ENCODE data around the gene AP3S2. TPM values are rescaled to one million over a fixed set of nuclear protein-coding genes. Genes with fewer than 3 reads are reported as not detected.
"Not testable (repeated sequence)": the region's sequence is repeated elsewhere in the genome, so short reads cannot be mapped to it uniquely, and the experiment has no call there.

The AP3S2 gene
- total RNA-seq: 10 to 100 TPM; 17.4 to 70.6 (median 35.9) TPM

DNA sequence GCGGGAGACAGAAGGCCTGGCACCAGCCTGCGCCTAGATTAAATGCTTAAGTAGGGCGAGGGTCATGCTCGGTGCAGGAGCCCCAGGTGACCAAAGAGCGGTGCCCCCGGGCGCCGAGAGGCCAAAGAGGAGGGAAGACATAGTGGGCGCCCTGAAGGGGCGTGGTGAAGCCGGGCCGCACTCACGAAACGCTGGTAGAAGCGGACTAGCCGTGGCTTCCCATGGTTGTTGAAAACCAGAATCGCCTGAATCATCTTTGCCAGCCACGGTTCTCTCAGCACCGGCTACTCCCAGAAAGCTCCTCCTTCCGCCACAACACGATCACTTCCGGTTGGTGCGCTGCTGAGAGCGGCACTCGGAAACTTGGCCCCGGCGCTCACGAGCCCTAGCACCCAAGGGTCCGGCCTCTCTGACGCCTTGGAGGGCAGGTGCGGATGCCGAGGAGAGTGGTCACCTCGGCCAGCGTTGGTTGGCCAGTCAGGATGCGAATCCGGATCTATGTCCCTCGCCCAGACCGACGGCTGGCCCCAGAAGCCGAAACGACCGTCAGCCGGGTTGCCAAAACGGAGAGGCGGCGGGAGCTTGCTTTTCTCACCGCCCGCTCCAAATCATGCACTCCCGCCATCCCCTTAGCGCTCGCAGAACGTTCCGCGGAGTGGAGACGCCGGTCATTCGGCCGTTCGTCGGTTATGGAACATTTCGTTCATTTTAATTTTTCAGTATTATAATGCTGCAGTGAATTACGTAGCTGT is at the start of gene AP3S2:
AP3S2 (minus strand) TSS at position 299 of the 752 bp plus-strand sequence; CDS start at position 254, 45 bp downstream.
- peak within 1 kb of the TSS; percentile 79 to 86 for H3K4me3 ChIP-seq
- H3K36me3 ChIP-seq: no peaks in the 10 kb centered on the region
- H3K27ac ChIP-seq: peak within 1 kb of the TSS; percentile 90 to 92
- TF ChIP-seq, protein P1, sequence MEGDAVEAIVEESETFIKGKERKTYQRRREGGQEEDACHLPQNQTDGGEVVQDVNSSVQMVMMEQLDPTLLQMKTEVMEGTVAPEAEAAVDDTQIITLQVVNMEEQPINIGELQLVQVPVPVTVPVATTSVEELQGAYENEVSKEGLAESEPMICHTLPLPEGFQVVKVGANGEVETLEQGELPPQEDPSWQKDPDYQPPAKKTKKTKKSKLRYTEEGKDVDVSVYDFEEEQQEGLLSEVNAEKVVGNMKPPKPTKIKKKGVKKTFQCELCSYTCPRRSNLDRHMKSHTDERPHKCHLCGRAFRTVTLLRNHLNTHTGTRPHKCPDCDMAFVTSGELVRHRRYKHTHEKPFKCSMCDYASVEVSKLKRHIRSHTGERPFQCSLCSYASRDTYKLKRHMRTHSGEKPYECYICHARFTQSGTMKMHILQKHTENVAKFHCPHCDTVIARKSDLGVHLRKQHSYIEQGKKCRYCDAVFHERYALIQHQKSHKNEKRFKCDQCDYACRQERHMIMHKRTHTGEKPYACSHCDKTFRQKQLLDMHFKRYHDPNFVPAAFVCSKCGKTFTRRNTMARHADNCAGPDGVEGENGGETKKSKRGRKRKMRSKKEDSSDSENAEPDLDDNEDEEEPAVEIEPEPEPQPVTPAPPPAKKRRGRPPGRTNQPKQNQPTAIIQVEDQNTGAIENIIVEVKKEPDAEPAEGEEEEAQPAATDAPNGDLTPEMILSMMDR (IDR thresholded peaks at IDR 0.05): peak in 1 of 4 experiments; percentile 23
- peak; percentile 54 to 66 for TF ChIP-seq POLR2A (IDR thresholded peaks at IDR 0.05)
- H3K27me3 ChIP-seq: no peaks in the 10 kb centered on the region
- H3K4me1 ChIP-seq: peaks cover 0 to 8% of the 10 kb centered on the region in 2 donors
- H3K9me3 ChIP-seq: no peaks in the 10 kb centered on the region
- intact Hi-C loops (cut with DNase I; ENCODE audit: low total_unique reads): loop anchor here (10.0 kb wide), 1 partner anchor 181 kb away; no protein-coding TSS in a partner anchor
- peak; percentile 88 to 90 for DNase-seq

DNA sequence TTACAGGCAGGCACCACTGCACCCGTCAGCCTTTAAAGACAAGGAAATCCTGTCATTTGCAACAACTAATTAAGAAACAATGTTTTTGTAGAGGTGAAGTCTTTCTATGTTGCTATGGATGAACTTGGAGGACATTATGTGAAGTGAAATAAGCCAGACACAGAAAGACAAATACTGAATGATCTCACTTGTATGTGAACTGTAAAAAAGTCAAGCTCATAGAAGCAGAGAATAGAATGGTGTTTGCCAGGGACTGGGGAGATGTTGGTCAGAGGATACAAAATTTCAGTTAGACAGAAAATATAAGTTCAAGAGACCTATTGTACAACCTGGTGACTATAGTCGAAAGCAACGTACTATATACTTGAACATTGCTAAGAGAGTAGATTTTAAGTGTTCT is 46.1 kb upstream of the AP3S2 start:
- no peak for DNase-seq
- no peaks in the 10 kb centered on the region for H3K36me3 ChIP-seq
- no peak for TF ChIP-seq POLR2A (IDR thresholded peaks at IDR 0.05)
- TF ChIP-seq, protein P1 (IDR thresholded peaks at IDR 0.05): no peak
- no peak overlapping the region for H3K4me3 ChIP-seq
- H3K27ac ChIP-seq: no peak overlapping the region
- no peaks in the 10 kb centered on the region for H3K4me1 ChIP-seq
- intact Hi-C loops (cut with DNase I; ENCODE audit: low total_unique reads): no loop called here
- H3K27me3 ChIP-seq: no peaks in the 10 kb centered on the region
- no peaks in the 10 kb centered on the region for H3K9me3 ChIP-seq

DNA sequence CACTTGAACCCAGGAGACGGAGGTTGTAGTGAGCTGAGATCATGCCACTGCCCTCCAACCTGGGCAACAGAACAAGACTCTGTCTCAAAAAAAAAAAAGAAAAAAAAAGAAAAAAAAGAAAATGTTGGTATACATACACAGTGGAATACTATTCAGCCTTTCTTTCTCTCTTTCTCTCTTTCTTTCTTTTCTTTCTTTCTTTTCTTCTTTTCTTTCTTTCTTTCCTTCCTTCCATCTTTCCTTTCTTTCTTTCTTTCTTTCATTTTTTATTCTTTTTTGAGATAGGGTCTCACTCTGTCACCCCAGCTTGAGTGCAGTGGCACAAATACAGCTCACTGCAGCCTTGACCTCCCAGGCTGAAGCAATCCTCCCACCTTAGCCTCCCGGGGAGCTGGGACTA is 45.6 kb upstream of the AP3S2 start:
- H3K36me3 ChIP-seq; DNase-seq; H3K9me3 ChIP-seq; H3K4me1 ChIP-seq; H3K27ac ChIP-seq; H3K27me3 ChIP-seq; H3K4me3 ChIP-seq; intact Hi-C loops (cut with DNase I; ENCODE audit: low total_unique reads): not testable (repeated sequence)

DNA sequence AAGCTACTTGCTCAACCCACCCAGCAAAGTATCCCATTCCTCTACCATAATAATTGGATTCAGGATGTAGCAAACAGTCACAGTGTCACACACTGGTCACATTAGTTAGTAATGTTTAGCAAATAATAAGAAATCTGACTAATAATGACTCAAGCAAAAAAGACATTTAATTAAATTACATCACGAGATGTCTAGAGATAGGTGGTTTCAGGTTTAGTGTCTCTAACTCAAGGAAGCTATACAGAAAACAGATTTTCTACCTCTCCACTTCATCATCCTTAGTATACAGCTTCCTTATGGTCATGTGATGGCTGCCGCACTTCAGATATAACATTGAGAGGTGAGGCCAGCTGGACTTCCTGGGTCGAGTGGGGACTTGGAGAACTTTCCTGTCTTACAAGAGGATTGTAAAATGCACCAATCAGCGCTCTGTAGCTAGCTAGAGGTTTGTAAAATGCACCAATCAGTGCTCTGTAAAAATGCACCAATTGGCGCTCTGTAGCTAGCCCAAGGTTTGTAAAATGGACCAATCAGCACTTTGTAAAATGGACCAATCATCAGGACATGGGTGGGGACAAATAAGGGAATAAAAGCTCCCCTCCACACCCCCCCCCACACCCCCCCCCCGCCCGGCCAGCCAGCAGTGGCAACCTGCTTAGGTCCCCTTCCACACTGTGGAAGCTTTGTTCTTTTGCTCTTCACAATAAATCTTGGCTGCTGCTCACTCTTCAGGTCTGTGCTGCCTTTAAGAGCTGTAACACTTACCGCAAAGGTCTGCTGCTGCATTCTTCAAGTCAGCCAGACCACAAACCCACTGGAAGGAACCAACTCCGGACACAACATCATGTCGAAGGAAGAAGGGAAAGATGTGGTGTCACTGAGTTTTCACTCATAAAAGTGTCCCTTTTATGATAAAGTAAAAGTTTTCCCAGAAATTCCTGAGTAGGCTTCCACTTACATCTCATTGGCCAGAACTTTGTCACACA is 43.9 kb upstream of the AP3S2 start:
- no peaks in the 10 kb centered on the region for H3K36me3 ChIP-seq
- H3K4me1 ChIP-seq: no peaks in the 10 kb centered on the region
- no peaks in the 10 kb centered on the region for H3K9me3 ChIP-seq
- no peaks in the 10 kb centered on the region for H3K27me3 ChIP-seq
- no peak for DNase-seq
- no peak overlapping the region for H3K27ac ChIP-seq
- H3K4me3 ChIP-seq: no peak overlapping the region
- TF ChIP-seq, protein P1 (IDR thresholded peaks at IDR 0.05): no peak
- TF ChIP-seq POLR2A (IDR thresholded peaks at IDR 0.05): no peak
- intact Hi-C loops (cut with DNase I; ENCODE audit: low total_unique reads): no loop called here

DNA sequence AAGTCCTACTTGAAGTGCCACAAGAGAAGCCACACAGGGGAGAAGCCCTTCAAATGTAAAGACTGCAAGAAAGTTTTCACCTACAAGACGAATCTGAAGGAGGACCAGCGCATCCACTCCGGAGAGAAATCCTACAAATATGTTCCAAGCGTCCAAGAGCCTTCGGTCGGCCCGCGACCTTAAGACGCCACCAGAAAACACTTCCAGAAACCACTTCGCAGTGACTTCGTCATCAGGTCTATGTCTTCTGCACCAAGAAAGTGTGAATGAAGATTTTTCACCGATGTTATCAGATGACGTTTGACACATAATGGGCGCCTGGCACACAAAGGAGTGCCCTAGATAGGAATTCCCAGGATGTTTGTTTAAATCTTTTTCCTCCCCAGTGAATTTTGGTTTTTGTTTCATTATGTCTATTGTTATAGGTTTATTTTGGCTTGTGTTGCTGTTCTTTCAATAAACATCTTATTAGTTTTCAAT is 43.0 kb upstream of the AP3S2 start:
- H3K9me3 ChIP-seq: no peaks in the 10 kb centered on the region
- TF ChIP-seq POLR2A (IDR thresholded peaks at IDR 0.05): no peak
- TF ChIP-seq, protein P1 (IDR thresholded peaks at IDR 0.05): no peak

More for the DNA sequence above, 43.0 kb upstream of the AP3S2 start:
- no peak overlapping the region for H3K27ac ChIP-seq
- DNase-seq: no peak
- H3K4me3 ChIP-seq: no peak overlapping the region
- no peaks in the 10 kb centered on the region for H3K36me3 ChIP-seq
- H3K27me3 ChIP-seq: no peaks in the 10 kb centered on the region
- no peaks in the 10 kb centered on the region for H3K4me1 ChIP-seq
- intact Hi-C loops (cut with DNase I; ENCODE audit: low total_unique reads): no loop called here
